ENCODE results near the gene SNRK.

SNRK gene

DNA sequence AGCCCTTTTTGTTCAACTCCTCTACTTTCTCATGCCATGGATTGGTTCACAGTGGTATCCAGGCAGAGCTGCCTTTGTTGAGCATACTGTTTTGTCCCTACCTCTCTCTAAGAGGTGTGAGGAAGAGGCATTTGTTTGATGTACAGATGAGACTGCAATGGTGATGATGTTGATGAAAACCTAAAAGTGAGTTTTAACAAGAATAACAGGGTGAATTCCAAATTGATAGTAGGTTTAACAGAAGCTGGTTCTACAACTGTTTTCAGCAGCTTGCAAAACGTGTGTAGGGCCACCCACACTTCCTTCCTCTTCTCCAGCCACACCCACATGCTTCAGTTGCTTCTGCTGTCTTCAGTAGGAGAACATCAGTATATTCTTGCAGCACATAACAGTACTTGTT lies 10.2 kb downstream of the SNRK start:
- in situ Hi-C loops (cut with HindIII; ENCODE audit: low sequenced_read_pairs), result no loop called here
- TF ChIP-seq, protein P1, sequence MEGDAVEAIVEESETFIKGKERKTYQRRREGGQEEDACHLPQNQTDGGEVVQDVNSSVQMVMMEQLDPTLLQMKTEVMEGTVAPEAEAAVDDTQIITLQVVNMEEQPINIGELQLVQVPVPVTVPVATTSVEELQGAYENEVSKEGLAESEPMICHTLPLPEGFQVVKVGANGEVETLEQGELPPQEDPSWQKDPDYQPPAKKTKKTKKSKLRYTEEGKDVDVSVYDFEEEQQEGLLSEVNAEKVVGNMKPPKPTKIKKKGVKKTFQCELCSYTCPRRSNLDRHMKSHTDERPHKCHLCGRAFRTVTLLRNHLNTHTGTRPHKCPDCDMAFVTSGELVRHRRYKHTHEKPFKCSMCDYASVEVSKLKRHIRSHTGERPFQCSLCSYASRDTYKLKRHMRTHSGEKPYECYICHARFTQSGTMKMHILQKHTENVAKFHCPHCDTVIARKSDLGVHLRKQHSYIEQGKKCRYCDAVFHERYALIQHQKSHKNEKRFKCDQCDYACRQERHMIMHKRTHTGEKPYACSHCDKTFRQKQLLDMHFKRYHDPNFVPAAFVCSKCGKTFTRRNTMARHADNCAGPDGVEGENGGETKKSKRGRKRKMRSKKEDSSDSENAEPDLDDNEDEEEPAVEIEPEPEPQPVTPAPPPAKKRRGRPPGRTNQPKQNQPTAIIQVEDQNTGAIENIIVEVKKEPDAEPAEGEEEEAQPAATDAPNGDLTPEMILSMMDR (IDR thresholded peaks at IDR 0.05; ENCODE audit: low read depth, low read length), result no peak
- no peak overlapping the region for H3K4me3 ChIP-seq (ENCODE audit: low read depth, low read length)
- DNase-seq (ENCODE audit: low read depth, low spot score), result no peak

DNA sequence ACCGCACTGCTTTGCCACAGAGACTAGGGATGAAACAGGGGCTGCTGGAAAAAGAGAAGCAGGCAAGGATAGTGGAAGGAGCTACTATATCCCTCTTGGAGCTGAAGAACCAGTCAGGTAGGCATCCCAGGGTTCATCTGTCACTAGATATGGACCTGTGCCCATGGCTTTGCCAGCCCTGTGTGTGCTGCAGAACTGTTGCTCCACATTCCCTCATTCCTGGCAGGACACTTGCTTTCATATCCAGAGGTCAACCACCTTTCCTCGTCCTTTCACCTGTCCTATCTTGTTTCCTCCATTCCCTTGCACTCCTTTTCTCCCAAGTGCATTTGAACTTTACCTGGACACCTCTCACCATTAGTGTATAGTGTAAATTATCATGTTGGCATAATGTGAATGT lies 12.0 kb downstream of the SNRK start:
- H3K4me3 ChIP-seq (ENCODE audit: low read depth, low read length), result no peak overlapping the region
- DNase-seq (ENCODE audit: low read depth, low spot score), result no peak
- in situ Hi-C loops (cut with HindIII; ENCODE audit: low sequenced_read_pairs), result no loop called here
- TF ChIP-seq, protein P1 (IDR thresholded peaks at IDR 0.05; ENCODE audit: low read depth, low read length), result no peak

DNA sequence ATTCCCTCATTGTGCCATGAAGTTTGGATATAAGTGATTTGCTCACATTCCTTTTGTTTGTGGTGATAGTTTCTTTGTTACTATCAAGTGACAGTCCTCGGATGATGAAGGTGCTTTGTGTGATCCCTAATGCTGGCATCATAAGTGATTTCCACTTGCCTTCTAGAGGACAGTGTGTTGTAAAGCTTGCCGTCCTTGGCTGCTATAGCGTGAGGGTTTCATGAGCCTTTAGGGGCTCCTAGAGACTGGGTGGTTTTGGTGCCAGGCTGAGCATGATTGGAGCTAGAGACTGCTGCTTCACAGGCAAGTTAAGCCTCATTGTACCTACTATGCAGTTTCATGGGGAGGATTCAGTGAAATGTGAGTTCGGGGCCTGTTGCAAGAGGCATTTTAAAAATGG lies 12.4 kb downstream of the SNRK start:
- in situ Hi-C loops (cut with HindIII; ENCODE audit: low sequenced_read_pairs), result no loop called here
- TF ChIP-seq, protein P1 (IDR thresholded peaks at IDR 0.05; ENCODE audit: low read depth, low read length), result no peak
- no peak for DNase-seq (ENCODE audit: low read depth, low spot score)
- H3K4me3 ChIP-seq (ENCODE audit: low read depth, low read length), result no peak overlapping the region

DNA sequence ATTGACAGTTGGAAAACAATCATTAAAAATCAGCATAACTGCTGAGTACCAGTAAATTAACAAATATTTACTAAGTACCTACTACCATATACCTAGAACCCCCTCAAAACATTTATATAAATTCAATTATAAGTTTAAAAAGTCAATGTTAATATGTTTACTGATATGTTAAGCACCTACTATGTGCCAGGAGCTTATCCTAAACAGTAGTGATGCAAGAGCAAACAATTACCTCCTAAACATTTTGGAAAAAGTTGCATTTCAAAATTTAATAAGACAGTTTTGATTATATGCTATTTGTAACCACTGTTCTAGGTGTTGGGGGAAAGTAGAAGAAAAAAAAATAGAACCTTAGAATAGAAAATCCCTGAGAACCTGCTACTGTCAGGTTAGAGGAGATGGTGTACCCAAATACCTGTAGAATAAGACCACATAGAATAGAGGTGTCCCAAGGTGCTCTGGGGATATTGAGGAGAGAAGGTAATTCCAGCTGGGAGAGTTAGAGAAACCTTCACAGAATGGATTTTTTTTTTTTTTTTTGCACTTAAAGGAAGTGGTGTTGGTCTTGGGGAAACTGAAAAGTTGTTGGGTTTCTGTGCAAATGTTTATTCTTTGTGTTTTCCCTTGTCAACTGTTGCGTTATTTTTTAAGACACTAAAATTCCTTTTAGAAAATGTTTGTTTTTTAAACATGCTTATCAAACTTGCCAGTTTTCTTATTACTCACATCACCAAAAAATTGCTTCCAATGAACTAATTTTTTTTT lies 16.0 kb downstream of the SNRK start:
- no peak overlapping the region for H3K4me3 ChIP-seq (ENCODE audit: low read depth, low read length)
- in situ Hi-C loops (cut with HindIII; ENCODE audit: low sequenced_read_pairs), result no loop called here
- no peak for DNase-seq (ENCODE audit: low read depth, low spot score)
- TF ChIP-seq, protein P1 (IDR thresholded peaks at IDR 0.05; ENCODE audit: low read depth, low read length), result no peak

DNA sequence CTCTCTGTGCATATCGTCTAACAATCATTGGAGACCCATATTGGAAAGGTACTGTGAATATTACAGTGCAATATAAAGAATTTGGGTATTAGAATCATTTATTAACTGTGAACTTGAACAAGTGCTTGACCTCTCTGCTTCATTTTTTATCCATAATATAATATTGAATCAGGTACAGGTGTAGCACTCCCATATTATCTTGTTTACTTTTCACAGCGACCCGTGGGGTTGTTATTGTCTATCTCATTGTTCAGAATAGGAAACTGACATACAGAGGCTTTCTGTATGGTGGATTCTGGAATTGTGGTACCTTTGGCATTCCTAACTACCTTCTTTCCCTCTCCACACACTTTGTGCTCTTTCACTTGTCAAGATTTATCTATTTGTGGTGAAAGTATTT lies 17.8 kb downstream of the SNRK start:
- TF ChIP-seq, protein P1 (IDR thresholded peaks at IDR 0.05; ENCODE audit: low read depth, low read length), result no peak
- H3K4me3 ChIP-seq (ENCODE audit: low read depth, low read length), result no peak overlapping the region
- DNase-seq (ENCODE audit: low read depth, low spot score), result no peak
- in situ Hi-C loops (cut with HindIII; ENCODE audit: low sequenced_read_pairs), result no loop called here

DNA sequence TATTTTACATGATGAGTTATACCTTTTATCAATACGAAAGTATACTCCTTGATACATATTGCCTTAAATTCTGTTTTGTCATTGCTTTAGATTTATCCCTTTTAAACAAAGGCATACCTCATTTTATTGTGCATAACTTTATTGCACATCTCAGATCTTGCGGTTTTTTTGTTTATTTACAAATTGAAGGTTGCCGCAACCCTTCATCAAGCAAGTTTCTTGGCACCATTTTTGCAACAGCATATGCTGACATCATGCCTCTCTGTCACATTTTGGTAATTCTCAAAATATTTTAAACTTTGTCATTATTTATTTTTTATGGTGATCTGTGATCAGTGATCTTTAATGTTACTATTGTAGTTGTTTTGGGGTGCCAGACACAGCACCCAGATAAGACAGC lies 20.9 kb downstream of the SNRK start:
- in situ Hi-C loops (cut with HindIII; ENCODE audit: low sequenced_read_pairs), result no loop called here
- TF ChIP-seq, protein P1 (IDR thresholded peaks at IDR 0.05; ENCODE audit: low read depth, low read length), result no peak
- no peak overlapping the region for H3K4me3 ChIP-seq (ENCODE audit: low read depth, low read length)
- no peak for DNase-seq (ENCODE audit: low read depth, low spot score)

Measured in astrocyte of the spinal cord (primary cell).